Measurements from ENCODE around the gene NDUFB2.

Gene NDUFB2

DNA sequence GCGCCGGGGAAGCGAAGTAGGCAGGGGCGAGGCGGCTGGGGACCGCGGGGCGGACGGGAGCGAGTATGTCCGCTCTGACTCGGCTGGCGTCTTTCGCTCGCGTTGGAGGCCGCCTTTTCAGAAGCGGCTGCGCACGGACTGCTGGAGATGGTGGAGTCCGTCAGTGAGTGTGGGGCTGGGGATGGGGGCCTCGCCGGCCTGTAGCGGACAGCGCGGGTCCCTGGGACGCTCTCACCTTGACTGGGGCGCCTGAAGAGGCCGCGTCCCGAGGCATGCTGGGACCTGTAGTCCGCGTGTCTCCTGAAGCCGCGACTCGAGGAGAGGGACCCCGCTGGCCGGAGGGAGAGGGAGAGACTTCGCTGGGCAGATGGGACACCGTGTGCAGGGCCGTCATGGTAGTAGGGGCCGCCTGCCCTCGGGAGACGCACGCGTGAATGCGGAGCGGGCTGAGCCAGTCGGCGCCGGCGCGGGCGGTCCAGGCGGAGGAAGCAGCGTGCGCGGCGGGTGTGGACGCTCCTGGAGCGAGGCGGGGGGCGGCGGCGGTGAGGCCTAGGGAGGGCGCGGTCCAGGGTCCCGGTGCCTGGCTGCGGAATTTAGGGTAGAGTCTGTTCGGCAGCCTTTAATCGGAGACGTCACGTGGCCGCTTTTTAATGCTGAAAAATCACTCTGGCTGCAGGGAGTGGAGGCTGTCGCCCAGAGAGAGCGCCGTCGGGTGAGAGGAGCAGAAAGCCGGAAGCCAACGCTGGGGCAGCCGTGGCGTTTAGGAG lies at the start of gene NDUFB2:
NDUFB2 (plus strand) TSS at position 29 of the 767 bp plus-strand sequence; CDS start at position 66, 37 bp downstream.
- Histone ChIP-seq H3K9ac (ENCODE audit: low read length) (peak within 1 kb of the TSS; percentile 83), H3K36me3 (ENCODE audit: control insufficient read depth, insufficient read depth, low read length) (no peaks in the 10 kb centered on the region), H3K9me3 (ENCODE audit: control insufficient read depth, insufficient read depth, low read depth, low read length) (no peaks in the 10 kb centered on the region), H3K4me1 (ENCODE audit: control insufficient read depth, insufficient read depth, low read length) (peaks cover 13% of the 10 kb centered on the region; the same call in 1 of the 2 replicates), H3K27me3 (ENCODE audit: control insufficient read depth, insufficient read depth, low read length) (no peaks in the 10 kb centered on the region), H3K27ac (ENCODE audit: low read depth, low read length) (peak within 1 kb of the TSS; percentile 78), H3K4me3 (ENCODE audit: low read depth, low read length) (peak within 1 kb of the TSS; percentile 93)

DNA sequence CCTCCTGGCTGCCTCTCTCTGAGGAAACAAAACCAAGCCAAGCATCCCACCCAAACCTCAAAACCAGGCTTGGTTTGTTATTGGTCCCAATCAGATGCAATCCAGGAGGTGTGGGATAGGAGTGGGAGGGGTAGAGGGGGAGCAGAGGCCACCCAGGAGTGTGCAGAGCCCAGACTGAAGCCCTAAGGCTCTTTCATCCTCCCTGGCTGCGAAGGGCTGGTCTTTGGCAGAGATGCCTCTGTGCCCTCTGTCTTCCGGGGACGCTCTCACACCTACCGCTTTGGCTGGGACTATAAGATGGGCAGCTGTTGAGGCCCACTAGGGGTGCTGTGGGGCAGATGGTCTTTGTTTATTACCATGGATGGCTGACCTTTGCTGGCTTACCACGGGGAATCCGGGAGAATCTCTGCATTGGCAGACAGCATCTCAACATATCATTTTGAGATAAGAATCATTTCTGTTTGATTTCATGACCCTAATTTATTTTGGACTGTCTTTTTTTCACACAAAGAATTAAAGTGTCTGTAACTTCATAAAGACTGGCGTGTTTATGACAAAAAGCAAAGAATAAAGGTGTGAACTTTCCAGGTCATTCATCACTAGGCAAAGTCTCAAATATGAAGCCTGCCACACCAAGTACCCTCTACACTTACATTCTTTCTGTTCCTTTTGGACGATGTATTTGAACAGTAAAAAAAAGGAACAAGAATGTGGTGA lies 49.4 kb upstream of the NDUFB2 start:
- peaks cover 9% of the 10 kb centered on the region for H3K4me1 ChIP-seq (ENCODE audit: control insufficient read depth, insufficient read depth, low read length)
- no peaks in the 10 kb centered on the region for H3K9me3 ChIP-seq (ENCODE audit: control insufficient read depth, insufficient read depth, low read depth, low read length)
- no peak overlapping the region for H3K4me3 ChIP-seq (ENCODE audit: low read depth, low read length)
- no peaks in the 10 kb centered on the region for H3K36me3 ChIP-seq (ENCODE audit: control insufficient read depth, insufficient read depth, low read length)
- H3K9ac ChIP-seq (ENCODE audit: low read length) = no peak overlapping the region
- H3K27ac ChIP-seq (ENCODE audit: low read depth, low read length) = no peak overlapping the region
- no peaks in the 10 kb centered on the region for H3K27me3 ChIP-seq (ENCODE audit: control insufficient read depth, insufficient read depth, low read length)

DNA sequence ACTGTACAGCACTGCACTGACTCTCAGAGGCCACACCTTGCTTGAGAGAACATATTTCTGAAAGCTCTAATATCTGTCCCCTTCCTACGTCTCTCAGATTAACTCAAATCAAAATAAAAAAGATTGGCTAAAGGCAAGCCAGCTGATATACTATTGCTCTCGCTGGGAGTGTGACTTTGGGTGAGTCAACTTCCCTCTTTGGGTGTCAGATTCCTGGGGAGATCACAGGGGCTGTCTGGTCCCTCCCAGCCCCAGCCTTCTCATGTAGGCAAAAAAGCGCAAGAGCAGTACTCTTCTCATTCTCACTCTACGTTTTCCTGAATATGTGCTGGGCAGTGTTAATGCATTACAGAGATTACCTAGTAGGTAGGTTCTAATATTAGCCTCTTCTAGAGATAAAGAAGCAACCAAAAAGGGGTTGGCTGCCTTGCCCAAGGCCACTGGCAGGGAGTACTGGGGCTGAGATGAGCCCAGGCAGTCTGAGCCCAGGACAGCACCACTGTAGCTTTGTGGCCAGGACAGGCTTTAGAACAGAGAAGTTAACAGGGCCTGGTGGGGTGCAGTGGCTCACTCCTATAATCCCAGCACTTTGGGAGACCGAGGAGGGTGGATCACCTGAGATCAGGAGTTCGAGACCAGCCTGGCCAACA lies 46.8 kb upstream of the NDUFB2 start:
- H3K9me3 ChIP-seq (ENCODE audit: control insufficient read depth, insufficient read depth, low read depth, low read length) = no peaks in the 10 kb centered on the region
- H3K4me3 ChIP-seq (ENCODE audit: low read depth, low read length) = no peak overlapping the region
- no peaks in the 10 kb centered on the region for H3K27me3 ChIP-seq (ENCODE audit: control insufficient read depth, insufficient read depth, low read length)
- no peak overlapping the region for H3K27ac ChIP-seq (ENCODE audit: low read depth, low read length)
- H3K9ac ChIP-seq (ENCODE audit: low read length) = no peak overlapping the region
- H3K36me3 ChIP-seq (ENCODE audit: control insufficient read depth, insufficient read depth, low read length) = no peaks in the 10 kb centered on the region
- peaks cover 11% of the 10 kb centered on the region for H3K4me1 ChIP-seq (ENCODE audit: control insufficient read depth, insufficient read depth, low read length)

DNA sequence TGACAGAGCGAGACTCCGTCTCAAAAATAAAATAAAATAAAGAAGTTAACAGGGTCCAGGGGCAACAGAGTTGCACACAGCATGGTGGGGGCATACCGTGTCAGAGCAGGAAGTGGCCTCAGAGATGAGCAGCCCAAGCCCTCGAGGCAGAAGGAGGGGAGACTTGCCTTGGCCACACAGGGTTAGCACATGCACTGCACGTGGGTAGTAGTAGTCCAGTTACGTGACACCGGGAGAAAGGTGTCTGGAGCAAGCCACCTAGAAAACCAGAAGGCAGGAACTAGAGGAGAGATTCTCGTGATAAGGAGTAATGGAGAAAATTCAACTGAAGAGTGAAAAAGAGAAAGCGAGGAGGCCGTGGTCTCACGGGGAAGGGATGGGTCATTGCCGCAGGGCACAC lies 46.1 kb upstream of the NDUFB2 start:
- no peaks in the 10 kb centered on the region for H3K36me3 ChIP-seq (ENCODE audit: control insufficient read depth, insufficient read depth, low read length)
- no peak overlapping the region for H3K27ac ChIP-seq (ENCODE audit: low read depth, low read length)

DNA sequence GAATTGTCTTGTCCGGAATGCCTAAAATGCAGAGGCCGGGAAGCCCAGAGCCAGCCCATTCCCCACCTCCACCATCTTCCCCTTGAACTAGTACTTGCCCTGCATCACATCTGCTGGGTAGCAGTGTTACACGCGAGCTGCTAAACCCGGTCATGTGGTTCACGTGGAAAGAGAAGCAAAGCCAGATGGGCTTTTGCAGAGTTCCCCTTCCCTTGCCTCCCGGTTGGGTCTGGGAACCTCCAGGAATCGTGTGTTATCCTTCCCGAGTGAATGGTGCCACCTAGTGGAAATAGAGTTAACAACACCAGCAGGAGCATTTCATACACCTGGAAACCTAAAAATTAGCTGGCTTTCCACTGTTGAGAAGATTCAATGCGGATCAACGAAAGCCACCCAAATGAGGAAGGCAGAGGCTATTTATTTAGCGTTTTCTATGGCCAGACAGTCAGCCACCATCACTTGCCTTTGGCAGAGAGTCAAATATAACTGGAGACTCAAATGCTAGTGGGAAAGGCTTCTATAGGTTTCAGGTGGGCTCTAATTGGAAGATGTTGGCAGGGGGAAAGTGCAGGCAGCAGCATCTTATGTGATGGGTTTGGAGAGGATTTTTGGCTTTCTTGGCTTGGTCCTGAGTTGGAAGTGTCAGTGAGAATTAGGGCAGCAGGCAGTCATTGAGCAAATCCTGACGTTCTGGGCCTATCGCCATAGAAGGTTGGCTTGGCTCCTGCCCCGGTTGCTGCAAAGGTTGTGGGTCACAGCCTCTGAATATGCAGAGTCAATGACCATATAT lies 43.0 kb upstream of the NDUFB2 start:
- Histone ChIP-seq H3K9me3 (ENCODE audit: control insufficient read depth, insufficient read depth, low read depth, low read length) (no peaks in the 10 kb centered on the region), H3K4me3 (ENCODE audit: low read depth, low read length) (no peak overlapping the region), H3K9ac (ENCODE audit: low read length) (no peak overlapping the region), H3K36me3 (ENCODE audit: control insufficient read depth, insufficient read depth, low read length) (no peaks in the 10 kb centered on the region), H3K4me1 (ENCODE audit: control insufficient read depth, insufficient read depth, low read length) (peaks cover 6% of the 10 kb centered on the region; the same call in 1 of the 2 replicates), H3K27ac (ENCODE audit: low read depth, low read length) (no peak overlapping the region), H3K27me3 (ENCODE audit: control insufficient read depth, insufficient read depth, low read length) (no peaks in the 10 kb centered on the region)

More for the DNA sequence above, 46.1 kb upstream of the NDUFB2 start:
- H3K4me3 ChIP-seq (ENCODE audit: low read depth, low read length) = no peak overlapping the region
- no peaks in the 10 kb centered on the region for H3K9me3 ChIP-seq (ENCODE audit: control insufficient read depth, insufficient read depth, low read depth, low read length)
- H3K4me1 ChIP-seq (ENCODE audit: control insufficient read depth, insufficient read depth, low read length) = peaks cover 11% of the 10 kb centered on the region
- H3K27me3 ChIP-seq (ENCODE audit: control insufficient read depth, insufficient read depth, low read length) = no peaks in the 10 kb centered on the region
- no peak overlapping the region for H3K9ac ChIP-seq (ENCODE audit: low read length)

DNA sequence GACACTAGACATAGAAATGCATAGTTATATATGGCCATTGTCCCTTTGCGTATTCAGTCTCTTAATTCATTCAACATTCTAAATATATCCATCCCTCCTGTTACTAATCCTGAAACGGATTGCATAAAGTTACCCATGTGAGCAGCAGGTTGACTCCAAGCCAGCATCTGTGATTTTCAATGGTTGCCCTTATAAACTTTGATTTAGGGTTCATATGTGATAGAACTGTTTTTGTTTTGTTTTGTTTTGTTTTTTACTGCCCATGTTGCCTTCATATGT lies 42.5 kb upstream of the NDUFB2 start:
- H3K27me3 ChIP-seq (ENCODE audit: control insufficient read depth, insufficient read depth, low read length) = no peaks in the 10 kb centered on the region
- no peaks in the 10 kb centered on the region for H3K36me3 ChIP-seq (ENCODE audit: control insufficient read depth, insufficient read depth, low read length)
- H3K9ac ChIP-seq (ENCODE audit: low read length) = no peak overlapping the region

DNA sequence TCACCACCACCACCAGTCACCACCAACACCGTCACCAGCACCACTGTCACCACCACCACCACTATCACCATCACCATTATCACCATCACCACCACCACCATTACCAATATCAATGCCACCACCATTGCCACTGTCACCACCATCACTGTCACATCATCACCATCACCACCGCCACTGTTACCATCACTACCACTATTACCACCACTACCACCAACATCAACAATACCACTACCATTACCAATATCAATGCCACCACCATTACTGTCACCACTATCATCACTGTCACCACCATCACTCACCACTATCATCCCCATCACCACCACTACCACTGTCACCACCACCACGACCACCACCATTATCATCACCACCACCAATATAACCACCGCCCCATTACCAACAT lies 41.8 kb upstream of the NDUFB2 start:
- Histone ChIP-seq H3K36me3 (ENCODE audit: control insufficient read depth, insufficient read depth, low read length) (no peaks in the 10 kb centered on the region), H3K9ac (ENCODE audit: low read length) (no peak overlapping the region), H3K4me3 (ENCODE audit: low read depth, low read length) (no peak overlapping the region), H3K4me1 (ENCODE audit: control insufficient read depth, insufficient read depth, low read length) (peaks cover 6% of the 10 kb centered on the region; the same call in 1 of the 2 replicates), H3K9me3 (ENCODE audit: control insufficient read depth, insufficient read depth, low read depth, low read length) (no peaks in the 10 kb centered on the region), H3K27me3 (ENCODE audit: control insufficient read depth, insufficient read depth, low read length) (no peaks in the 10 kb centered on the region), H3K27ac (ENCODE audit: low read depth, low read length) (no peak overlapping the region)

More for the DNA sequence above, 42.5 kb upstream of the NDUFB2 start:
- peaks cover 6% of the 10 kb centered on the region; the same call in 1 of the 2 replicates for H3K4me1 ChIP-seq (ENCODE audit: control insufficient read depth, insufficient read depth, low read length)
- H3K9me3 ChIP-seq (ENCODE audit: control insufficient read depth, insufficient read depth, low read depth, low read length) = no peaks in the 10 kb centered on the region
- no peak overlapping the region for H3K4me3 ChIP-seq (ENCODE audit: low read depth, low read length)
- no peak overlapping the region for H3K27ac ChIP-seq (ENCODE audit: low read depth, low read length)

DNA sequence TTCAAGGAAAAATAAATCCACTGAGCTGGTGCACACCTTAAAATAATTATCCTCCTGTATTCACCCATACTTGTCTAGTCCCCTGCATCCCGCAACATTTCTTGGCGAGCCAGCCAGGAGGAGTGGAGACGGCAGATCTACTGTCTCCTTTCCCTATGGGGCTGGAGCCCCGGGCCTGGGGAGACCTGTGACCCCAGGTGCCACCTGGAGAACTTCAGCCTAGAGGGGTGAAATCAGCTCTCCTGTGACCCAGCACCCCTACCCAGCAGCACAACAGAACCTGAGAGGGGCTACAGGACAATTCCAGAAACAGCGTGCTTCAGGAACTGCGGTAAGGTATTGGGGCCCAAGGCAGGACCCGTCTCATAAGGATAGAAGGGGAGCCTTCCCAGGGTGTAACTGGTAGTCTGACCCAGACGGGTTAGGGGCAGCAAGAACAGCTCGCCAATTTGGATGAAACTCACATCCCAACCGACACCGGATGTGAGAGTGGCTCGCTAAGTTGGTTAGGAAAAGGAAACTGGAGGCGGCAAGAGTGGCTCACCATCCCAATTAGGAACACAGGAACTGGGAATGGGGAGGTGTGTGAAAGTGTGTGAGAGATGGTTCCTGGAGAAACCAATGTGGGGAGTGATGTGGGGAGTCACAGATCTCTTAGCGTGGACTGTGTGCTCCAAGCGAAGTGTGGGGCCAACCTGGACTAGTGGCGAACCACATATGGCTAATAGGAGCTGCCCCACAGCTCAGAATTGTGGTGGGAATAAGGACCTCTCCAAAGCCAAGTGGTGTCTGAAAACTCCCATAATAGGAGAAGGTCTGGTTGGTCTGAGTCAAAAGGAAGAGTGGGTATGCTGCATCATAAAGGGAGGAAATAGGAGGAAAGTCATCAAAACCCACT lies 40.7 kb upstream of the NDUFB2 start:
- H3K27me3 ChIP-seq (ENCODE audit: control insufficient read depth, insufficient read depth, low read length) = no peaks in the 10 kb centered on the region
- no peak overlapping the region for H3K4me3 ChIP-seq (ENCODE audit: low read depth, low read length)
- no peak overlapping the region for H3K9ac ChIP-seq (ENCODE audit: low read length)
- no peaks in the 10 kb centered on the region for H3K9me3 ChIP-seq (ENCODE audit: control insufficient read depth, insufficient read depth, low read depth, low read length)
- no peak overlapping the region for H3K27ac ChIP-seq (ENCODE audit: low read depth, low read length)
- H3K4me1 ChIP-seq (ENCODE audit: control insufficient read depth, insufficient read depth, low read length) = peaks cover 6% of the 10 kb centered on the region; the same call in 1 of the 2 replicates
- H3K36me3 ChIP-seq (ENCODE audit: control insufficient read depth, insufficient read depth, low read length) = no peaks in the 10 kb centered on the region

DNA sequence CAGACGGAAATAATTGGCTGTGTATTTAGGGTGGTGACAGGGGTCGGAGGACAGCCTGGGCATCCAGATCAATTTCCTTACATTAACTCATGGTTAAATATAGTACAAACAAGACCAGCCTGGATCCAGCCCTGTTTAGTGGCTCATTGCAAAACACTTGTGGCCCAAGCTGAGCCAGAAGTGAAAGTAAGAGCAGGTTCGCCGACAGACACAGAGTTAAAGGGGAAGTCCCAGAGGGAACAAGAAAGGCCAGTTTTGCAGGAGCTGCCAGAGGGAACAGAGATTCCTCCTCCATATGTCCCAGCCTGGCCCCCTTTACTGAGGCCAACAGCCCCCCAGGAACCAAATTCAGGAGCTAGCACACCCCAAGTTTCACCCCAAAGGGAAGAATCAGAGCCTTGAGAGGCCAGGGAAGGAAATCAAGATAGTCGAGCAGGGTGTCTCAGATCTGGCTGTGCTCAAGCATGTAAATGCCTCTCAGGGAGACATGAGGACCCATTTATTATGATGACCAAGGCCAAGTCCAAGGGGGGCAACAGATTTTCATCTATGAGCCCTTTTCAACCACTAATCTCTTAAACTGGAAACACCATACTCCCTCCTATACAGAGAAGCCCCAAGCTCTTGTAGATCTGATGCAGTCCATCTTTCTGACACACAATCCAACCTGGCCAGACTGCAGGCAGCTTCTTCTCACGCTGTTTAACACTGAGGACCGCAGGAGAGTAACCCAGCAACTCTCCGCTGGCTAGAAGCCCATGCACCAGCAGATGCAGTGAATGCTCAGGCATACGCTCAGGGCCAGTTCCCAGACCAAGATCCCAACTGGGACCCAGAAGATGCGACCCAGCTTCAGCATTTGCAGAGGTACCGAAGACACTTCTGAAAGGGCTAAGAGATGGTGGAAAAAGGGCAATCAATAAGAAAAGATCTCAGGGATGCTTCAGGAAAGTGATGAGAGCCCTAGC lies 39.7 kb upstream of the NDUFB2 start:
- H3K4me3 ChIP-seq (ENCODE audit: low read depth, low read length) = no peak overlapping the region

More for the DNA sequence above, 39.7 kb upstream of the NDUFB2 start:
- H3K27me3 ChIP-seq (ENCODE audit: control insufficient read depth, insufficient read depth, low read length) = no peaks in the 10 kb centered on the region
- peaks cover 6% of the 10 kb centered on the region; the same call in 1 of the 2 replicates for H3K4me1 ChIP-seq (ENCODE audit: control insufficient read depth, insufficient read depth, low read length)
- no peak overlapping the region for H3K9ac ChIP-seq (ENCODE audit: low read length)
- no peaks in the 10 kb centered on the region for H3K36me3 ChIP-seq (ENCODE audit: control insufficient read depth, insufficient read depth, low read length)
- no peaks in the 10 kb centered on the region for H3K9me3 ChIP-seq (ENCODE audit: control insufficient read depth, insufficient read depth, low read depth, low read length)
- no peak overlapping the region for H3K27ac ChIP-seq (ENCODE audit: low read depth, low read length)

Data from HUES6 (cell line).